ENCODE data around the gene HAX1. TPM values are rescaled to one million over a fixed set of nuclear protein-coding genes. Genes with fewer than 3 reads are reported as not detected.

HAX1 gene
- 65.3 TPM for total RNA-seq

DNA sequence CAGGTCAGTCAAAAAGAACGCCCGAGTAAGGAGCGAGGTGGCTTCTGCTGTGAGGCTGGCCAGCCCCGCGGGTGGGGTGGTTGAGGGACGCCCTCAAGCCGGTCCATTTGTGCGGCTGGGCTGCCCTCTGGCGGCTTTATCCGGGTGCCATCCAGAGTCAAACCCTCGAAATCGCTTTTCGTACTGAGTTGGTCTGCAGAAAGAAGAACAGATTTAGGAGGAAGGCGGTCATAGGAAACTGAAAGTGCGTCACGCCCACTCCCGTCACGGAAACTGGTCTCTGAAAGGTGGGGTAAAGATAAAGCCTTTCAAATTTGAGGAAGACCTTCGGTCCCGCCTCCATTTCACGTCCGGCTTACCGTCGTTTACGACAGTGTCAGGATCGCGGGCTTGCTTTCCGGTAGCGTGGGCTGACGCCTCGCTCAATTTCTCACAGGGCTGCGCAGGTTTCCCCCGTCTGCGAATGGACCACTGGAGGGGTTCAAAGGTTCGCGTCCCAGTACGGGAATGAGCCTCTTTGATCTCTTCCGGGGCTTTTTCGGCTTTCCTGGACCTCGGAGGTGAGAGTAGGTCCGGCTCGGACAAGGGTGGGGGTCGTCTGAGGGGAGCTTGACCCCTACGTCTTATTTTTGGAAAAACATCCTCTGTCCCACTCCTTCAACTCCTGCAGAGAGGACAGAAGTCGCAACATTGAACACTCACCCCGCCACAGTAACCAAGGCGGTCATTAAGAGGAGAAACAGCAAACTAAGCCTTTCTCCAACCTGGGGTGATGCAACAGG, at the start of gene HAX1:
TSS of gene HAX1 (plus strand) at position 413 of the 782 bp plus-strand sequence. CDS start at position 508, 95 bp downstream.

DNA sequence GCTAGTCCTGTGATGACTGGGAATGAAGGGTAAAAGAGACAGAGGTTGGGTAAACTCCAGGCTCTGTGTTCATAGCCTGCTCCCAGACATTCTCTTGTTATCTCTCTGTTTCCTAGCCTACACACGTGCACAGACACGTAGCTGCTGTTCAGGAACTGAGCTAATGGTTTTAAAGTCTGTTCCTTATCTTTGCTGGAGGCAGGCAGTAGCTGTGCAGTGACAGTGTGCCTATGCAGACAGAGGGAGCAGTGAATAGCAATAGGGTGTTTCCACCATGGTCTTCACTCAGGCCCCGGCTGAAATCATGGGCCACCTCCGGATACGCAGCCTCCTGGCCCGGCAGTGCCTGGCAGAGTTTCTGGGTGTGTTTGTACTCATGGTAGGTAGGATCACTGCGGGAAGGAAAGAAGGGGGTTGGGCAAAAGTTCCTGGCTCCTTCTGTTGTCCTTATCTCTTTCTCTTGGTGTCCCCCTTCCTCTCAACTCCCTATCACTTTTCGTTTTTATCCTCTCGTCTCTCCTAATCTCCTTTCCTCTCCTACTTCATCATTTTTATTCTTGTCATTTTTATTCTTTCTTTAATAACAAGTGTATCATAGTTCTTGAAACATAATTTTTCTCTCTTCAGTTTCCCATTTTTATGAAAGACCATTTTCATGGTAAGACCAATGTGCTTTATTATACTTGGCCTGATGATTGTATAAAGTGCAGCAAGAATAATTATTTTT, 48.6 kb downstream of the HAX1 start, which contains the start of gene AQP10:
TSS of gene AQP10 (plus strand) at position 212 of the 727 bp plus-strand sequence. CDS start at position 275, 63 bp downstream.

DNA sequence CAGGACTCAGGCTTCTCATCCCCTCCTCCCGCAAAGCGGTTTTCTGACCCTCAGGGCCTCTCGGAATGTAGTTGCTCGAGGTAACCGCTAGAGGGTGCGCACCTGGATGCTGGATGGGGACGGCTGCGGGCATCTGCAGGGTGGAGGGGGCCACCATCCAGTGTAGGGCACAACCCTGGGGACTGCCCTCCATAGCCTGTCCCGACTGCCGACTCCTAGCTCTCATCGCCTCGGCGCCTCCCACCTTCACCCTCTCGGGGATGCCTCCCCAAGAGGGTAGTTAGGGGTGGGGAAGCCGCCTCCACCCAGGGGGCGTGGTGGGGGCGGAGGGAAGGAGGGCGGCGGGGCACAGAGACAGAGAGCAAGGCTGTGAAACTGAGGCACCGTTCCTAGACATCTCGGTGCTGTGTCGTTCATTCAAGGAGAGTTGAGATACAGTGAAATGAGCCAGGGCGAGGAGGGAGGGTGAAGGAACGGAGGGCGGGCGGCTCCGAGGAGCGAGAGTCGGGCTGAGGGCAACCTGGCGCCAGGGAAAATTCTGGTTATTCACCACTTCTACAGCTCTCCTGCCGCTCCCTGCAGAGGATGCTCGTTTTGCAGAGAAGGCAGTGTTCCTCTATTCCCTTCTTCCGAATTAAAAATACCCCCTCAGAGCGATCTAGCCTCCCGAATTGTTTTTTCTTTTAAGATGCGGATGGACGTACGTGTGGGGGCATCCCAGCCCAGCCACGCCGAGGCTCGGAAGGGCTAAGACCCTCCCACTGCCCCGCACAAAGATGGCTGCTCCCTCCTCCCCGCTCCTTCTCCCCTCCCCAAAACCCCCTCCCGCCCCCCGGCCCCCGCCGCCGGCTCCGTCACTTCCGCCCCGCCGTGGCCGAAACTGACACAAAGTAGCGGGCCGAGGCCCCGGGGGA, 52.5 kb downstream of the HAX1 start, which contains the start of gene ATP8B2:
TSS of gene ATP8B2 (plus strand) at position 857 of the 914 bp plus-strand sequence. CDS start 2,617 bp downstream, outside the sequence.

Other genes with a start within 250 kb of the HAX1 start
- gene NUP210L, start 117.6 kb upstream of the HAX1 start, total RNA-seq, result 0.11 TPM
- gene TPM3, start 80.5 kb upstream of the HAX1 start, total RNA-seq, result 239 TPM
- not detected for gene CFAP141, start 66.3 kb upstream of the HAX1 start, total RNA-seq
- 105 TPM for gene UBAP2L, start 51.7 kb upstream of the HAX1 start, total RNA-seq
- not detected for gene AQP10, start 48.5 kb downstream of the HAX1 start, total RNA-seq
- gene ATP8B2, start 52.9 kb downstream of the HAX1 start, total RNA-seq, result 52.2 TPM
- gene IL6R, start 132.7 kb downstream of the HAX1 start, total RNA-seq, result 4.6 TPM
- 3.3 TPM for gene TDRD10, start 229.6 kb downstream of the HAX1 start, total RNA-seq
- gene SHE, start 229.8 kb downstream of the HAX1 start, total RNA-seq, result 8.2 TPM